Mesenchymal stem cell (in vitro differentiated cells and primary cell): ENCODE data around the gene DSG3.
A peak's percentile ranks its signal among the peaks of the same experiment; 100 is the strongest.
"Not testable (repeated sequence)": the region's sequence is repeated elsewhere in the genome, so short reads cannot be mapped to it uniquely, and the experiment has no call there.

Source experiments
- DNase-seq: peaks from one replicate; pipeline ENCODE4 v3.0.0-alpha.2; 2013
- H2AFZ ChIP-seq: one replicate; pipeline ENCODE4 v1.6.1; 2013; ENCODE audit warnings: low read depth, mild to moderate bottlenecking, control low read depth, inconsistent platforms, low read length, moderate library complexity
- H2AK5ac ChIP-seq: 2 replicates; pipeline ENCODE4 v1.6.1; 2013; ENCODE audit warnings: low read length, moderate library complexity, mild to moderate bottlenecking, inconsistent platforms; ENCODE audit not compliant: severe bottlenecking
- H2BK120ac ChIP-seq: one replicate; pipeline ENCODE4 v1.6.1; 2013; ENCODE audit warnings: low read depth, mild to moderate bottlenecking, inconsistent platforms, low read length, moderate library complexity
- H2BK12ac ChIP-seq, 2 experiments: one replicate each; pipeline ENCODE4 v1.6.1; 2013; ENCODE audit warnings: inconsistent platforms in 2 of 2, low read length in 2 of 2, mild to moderate bottlenecking in 2 of 2, moderate library complexity in 2 of 2, control low read depth in 1 of 2
- H2BK15ac ChIP-seq: one replicate; pipeline ENCODE4 v1.6.1; 2013; ENCODE audit warnings: mild to moderate bottlenecking, low read depth, inconsistent platforms; ENCODE audit not compliant: poor library complexity, severe bottlenecking
- H2BK5ac ChIP-seq: 2 replicates; pipeline ENCODE4 v1.6.1; 2013; ENCODE audit warnings: low read depth, mild to moderate bottlenecking, low read length, control low read depth, inconsistent platforms; ENCODE audit not compliant: poor library complexity, severe bottlenecking
- H3K14ac ChIP-seq, 2 experiments: one replicate each; pipeline ENCODE4 v1.6.1; 2013; ENCODE audit warnings: inconsistent platforms in 2 of 2, low read length in 2 of 2, control low read depth in 1 of 2, mild to moderate bottlenecking in 1 of 2, moderate library complexity in 1 of 2
- H3K18ac ChIP-seq, 2 experiments: one replicate each; pipeline ENCODE4 v1.6.1; 2013; ENCODE audit warnings: inconsistent platforms in 2 of 2, low read length in 2 of 2, control low read depth in 1 of 2, low read depth in 1 of 2, mild to moderate bottlenecking in 1 of 2
- H3K23ac ChIP-seq, 2 experiments: one replicate each; pipeline ENCODE4 v1.6.1; 2013; ENCODE audit warnings: inconsistent platforms in 2 of 2, low read length in 2 of 2, mild to moderate bottlenecking in 2 of 2, moderate library complexity in 2 of 2, control low read depth in 1 of 2
- H3K27ac ChIP-seq: 2 replicates; pipeline ENCODE4 v1.5.1; 2013; ENCODE audit warnings: mild to moderate bottlenecking, moderate library complexity, low read length, control low read depth, inconsistent platforms; ENCODE audit not compliant: poor library complexity, severe bottlenecking
- H3K27me3 ChIP-seq, 2 experiments: 2 replicates each; pipeline versions ENCODE4 v1.6.1 to v1.7.0; 2013; ENCODE audit warnings: low read length in 2 of 2, mild to moderate bottlenecking in 2 of 2, moderate library complexity in 2 of 2, control low read depth in 1 of 2, inconsistent platforms in 1 of 2; ENCODE audit not compliant: control insufficient read depth in 1 of 2, insufficient read depth in 1 of 2
- H3K36me3 ChIP-seq, 2 experiments: 2 replicates each; pipeline versions ENCODE4 v1.6.1 to v1.7.0; 2013; ENCODE audit warnings: low read length in 2 of 2, control low read depth in 1 of 2, inconsistent platforms in 1 of 2, low read depth in 1 of 2, mild to moderate bottlenecking in 1 of 2; ENCODE audit not compliant: insufficient read depth in 2 of 2, control insufficient read depth in 1 of 2
- H3K4ac ChIP-seq, 2 experiments: one replicate each; pipeline ENCODE4 v1.6.1; 2013; ENCODE audit warnings: inconsistent platforms in 2 of 2, low read length in 2 of 2, mild to moderate bottlenecking in 2 of 2, moderate library complexity in 2 of 2, control low read depth in 1 of 2, low read depth in 1 of 2
- H3K4me1 ChIP-seq: 2 replicates; pipeline ENCODE4 v1.6.1; 2013; ENCODE audit warnings: low read depth, low read length, control low read depth; ENCODE audit not compliant: control insufficient read depth, insufficient read depth
- H3K4me2 ChIP-seq: 2 replicates; pipeline ENCODE4 v1.6.1; 2013; ENCODE audit warnings: low read length, mild to moderate bottlenecking, inconsistent platforms; ENCODE audit not compliant: poor library complexity, severe bottlenecking
- H3K4me3 ChIP-seq, 2 experiments: 2 replicates each; pipeline versions ENCODE4 v1.5.1 to v1.7.0; 2013; ENCODE audit warnings: low read length in 2 of 2, mild to moderate bottlenecking in 2 of 2, control low read depth in 1 of 2, low read depth in 1 of 2; ENCODE audit not compliant: insufficient read depth in 1 of 2
- H3K79me1 ChIP-seq: replicated peaks from 2 replicates; pipeline ENCODE4 v1.6.1; 2013; ENCODE audit warnings: mild to moderate bottlenecking, control low read depth, low read length, inconsistent platforms; ENCODE audit not compliant: poor library complexity, severe bottlenecking
- H3K9ac ChIP-seq: 2 replicates; pipeline ENCODE4 v1.7.0; 2013; ENCODE audit warnings: mild to moderate bottlenecking, low read length, moderate library complexity
- H3K9me3 ChIP-seq: 2 replicates; pipeline ENCODE4 v1.7.0; 2013; ENCODE audit warnings: mild to moderate bottlenecking, low read length; ENCODE audit not compliant: control insufficient read depth
- H4K8ac ChIP-seq: one replicate; pipeline ENCODE4 v1.6.1; 2013; ENCODE audit warnings: inconsistent platforms, mild to moderate bottlenecking, low read length, moderate library complexity
- H4K91ac ChIP-seq: one replicate; pipeline ENCODE4 v1.6.1; 2013; ENCODE audit warnings: mild to moderate bottlenecking, low read length, inconsistent platforms
- WGBS: methylation state at CpG from one replicate; pipeline ENCODE4 v1.1.7; 2013; ENCODE audit warnings: mixed read lengths; 5-methylcytosine and 5-hydroxymethylcytosine counted together

Gene DSG3

DNA sequence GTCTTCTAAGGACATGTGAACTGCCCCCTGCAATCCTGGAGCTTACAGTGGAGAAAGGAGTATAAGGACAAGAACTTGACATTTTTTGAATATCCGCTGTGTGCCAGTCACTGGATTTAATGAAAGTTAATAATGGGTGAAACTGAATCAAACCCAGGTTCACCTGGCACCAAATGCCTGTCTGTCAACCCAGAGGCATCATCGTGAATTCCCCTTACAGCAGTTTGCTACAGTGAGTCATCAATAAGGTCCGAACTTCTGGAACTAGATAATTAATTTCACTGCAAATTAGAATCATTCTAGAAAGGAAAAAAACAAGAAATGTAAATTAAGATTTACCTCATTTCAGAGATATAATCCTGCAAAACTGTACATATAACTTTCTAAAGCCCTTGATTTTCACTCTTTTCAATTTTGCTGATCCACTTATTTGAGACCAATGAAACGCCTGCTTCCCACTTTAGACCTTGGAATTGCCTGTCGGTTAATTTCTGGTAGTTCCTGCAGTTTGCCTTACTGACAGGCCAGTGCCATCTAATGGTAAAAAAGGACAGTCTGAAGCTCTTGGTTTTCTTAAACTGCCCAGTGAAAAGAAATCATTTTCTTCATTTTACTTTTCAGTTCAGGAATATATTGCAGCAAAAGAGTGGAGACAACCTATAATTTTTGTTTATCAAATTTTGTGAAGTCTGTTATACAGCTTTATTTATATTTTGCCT lies 58.6 kb downstream of the DSG3 start:
- Histone ChIP-seq H2BK5ac (no peak overlapping the region), H2AK5ac (no peak overlapping the region), H3K27ac (no peak overlapping the region)

DNA sequence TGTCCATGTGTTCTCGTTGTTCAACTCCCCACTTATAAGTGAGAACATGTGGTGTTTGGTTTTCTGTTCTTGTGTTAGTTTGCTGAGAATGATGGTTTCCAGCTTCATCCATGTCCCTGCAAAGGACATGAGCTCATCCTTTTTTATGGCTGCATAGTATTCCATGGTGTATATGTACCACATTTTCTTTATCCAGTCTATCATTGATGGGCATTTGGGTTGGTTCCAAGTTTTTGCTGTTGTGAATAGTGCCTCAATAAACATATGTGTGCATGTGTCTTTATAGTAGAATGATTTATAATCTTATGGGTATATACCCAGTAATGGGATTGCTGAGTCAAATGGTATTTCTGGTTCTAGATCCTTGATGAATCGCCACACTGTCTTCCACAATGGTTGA lies 59.6 kb downstream of the DSG3 start:
- H4K8ac ChIP-seq, H4K91ac ChIP-seq, H2BK120ac ChIP-seq, H3K4me1 ChIP-seq, H2BK12ac ChIP-seq, H3K36me3 ChIP-seq, H3K9ac ChIP-seq, H3K4me3 ChIP-seq, H3K9me3 ChIP-seq, H3K14ac ChIP-seq, H3K18ac ChIP-seq, H2AK5ac ChIP-seq, DNase-seq, H2BK5ac ChIP-seq, H2AFZ ChIP-seq, H3K4ac ChIP-seq, H2BK15ac ChIP-seq, H3K27ac ChIP-seq, H3K4me2 ChIP-seq, H3K23ac ChIP-seq: not testable (repeated sequence)
- Histone ChIP-seq H3K27me3 (peaks cover 0 to 16% of the 10 kb centered on the region in 2 experiments), H3K79me1 (peaks cover 26% of the 10 kb centered on the region)
- 100% methylated on average over 1 of the region's 2 CpGs for WGBS

More for the DNA sequence above, 58.6 kb downstream of the DSG3 start:
- Histone ChIP-seq H3K4me2 (no peak overlapping the region), H3K79me1 (peaks cover 24% of the 10 kb centered on the region), H3K18ac (no peak overlapping the region), H3K27me3 (peaks cover 0 to 16% of the 10 kb centered on the region in 2 experiments), H3K4me3 (no peak overlapping the region), H3K14ac (no peak overlapping the region), H3K9ac (no peak overlapping the region), H2AFZ (no peak overlapping the region), H2BK15ac (no peak overlapping the region), H3K36me3 (no peaks in the 10 kb centered on the region), H3K4me1 (peaks cover 3% of the 10 kb centered on the region), H3K23ac (no peak overlapping the region), H2BK120ac (no peak overlapping the region), H3K4ac (no peak overlapping the region), H4K91ac (no peak overlapping the region), H2BK12ac (no peak overlapping the region), H4K8ac (no peak overlapping the region), H3K9me3 (no peaks in the 10 kb centered on the region)
- WGBS, result 92% methylated on average over 4 of the region's 5 CpGs
- DNase-seq, result peak; percentile 59

DNA sequence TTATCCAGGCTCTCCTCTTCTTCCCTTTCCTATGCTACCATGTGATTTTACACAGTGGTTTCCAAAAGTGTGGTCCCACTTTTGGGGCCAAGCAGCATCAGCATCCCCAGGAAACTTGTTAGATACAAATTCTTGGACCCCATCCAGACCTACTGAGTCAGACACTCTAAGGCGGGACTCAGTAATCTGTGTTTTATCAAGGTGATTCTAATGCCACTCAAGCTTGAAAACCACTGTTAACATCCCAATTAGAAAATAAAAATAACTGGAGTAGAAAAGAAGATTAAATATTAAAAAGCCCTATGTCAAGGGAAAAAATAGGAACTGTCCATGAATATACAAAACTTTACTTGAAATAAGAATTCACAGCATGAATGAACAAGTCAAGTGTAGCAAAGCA lies 61.2 kb downstream of the DSG3 start:
- Histone ChIP-seq H4K91ac (no peak overlapping the region), H2BK5ac (no peak overlapping the region), H2AFZ (no peak overlapping the region), H3K36me3 (no peaks in the 10 kb centered on the region), H2BK120ac (no peak overlapping the region), H3K79me1 (peaks cover 22% of the 10 kb centered on the region), H2BK15ac (no peak overlapping the region), H3K23ac (no peak overlapping the region), H3K14ac (no peak overlapping the region), H2AK5ac (no peak overlapping the region), H3K27ac (no peak overlapping the region), H3K27me3 (peaks cover 0 to 14% of the 10 kb centered on the region in 2 experiments), H3K9me3 (no peaks in the 10 kb centered on the region), H3K4me1 (peaks cover 8% of the 10 kb centered on the region), H3K4me3 (no peak overlapping the region), H3K4ac (no peak overlapping the region), H4K8ac (no peak overlapping the region), H2BK12ac (no peak overlapping the region), H3K18ac (no peak overlapping the region), H3K4me2 (no peak overlapping the region), H3K9ac (no peak overlapping the region)
- WGBS, result no CpG with 5 or more reads among the region's 1 CpG
- no peak for DNase-seq

DNA sequence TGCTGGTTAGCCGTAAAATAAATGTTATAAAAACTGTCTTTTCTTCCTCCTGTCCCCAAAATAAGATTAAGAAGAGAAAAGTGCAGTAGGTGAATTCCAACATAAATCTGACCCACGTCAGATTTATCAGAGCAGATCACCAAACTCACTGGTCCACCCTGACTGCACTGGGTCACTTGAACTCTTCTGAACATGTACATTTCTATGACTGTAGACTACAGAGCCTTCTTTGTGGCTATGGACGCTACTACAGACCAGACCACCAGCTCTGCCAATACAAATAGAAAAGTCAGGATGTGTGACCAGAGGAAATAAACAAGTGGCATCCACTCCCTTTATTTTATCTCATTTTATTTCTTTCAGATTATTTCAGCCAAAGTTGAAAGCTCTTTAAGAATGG lies 62.0 kb downstream of the DSG3 start:
- no peak for DNase-seq
- Histone ChIP-seq H3K14ac (no peak overlapping the region), H3K79me1 (peaks cover 19% of the 10 kb centered on the region), H2AFZ (no peak overlapping the region), H2BK120ac (no peak overlapping the region), H3K18ac (no peak overlapping the region), H2BK15ac (no peak overlapping the region), H3K4ac (no peak overlapping the region), H2BK5ac (no peak overlapping the region), H3K27me3 (peaks cover 0 to 7% of the 10 kb centered on the region in 2 experiments), H3K27ac (no peak overlapping the region), H3K36me3 (no peaks in the 10 kb centered on the region), H2BK12ac (no peak overlapping the region), H4K91ac (no peak overlapping the region), H4K8ac (no peak overlapping the region), H3K9ac (no peak overlapping the region), H3K9me3 (no peaks in the 10 kb centered on the region), H3K4me2 (no peak overlapping the region), H3K23ac (no peak overlapping the region), H3K4me1 (peaks cover 8% of the 10 kb centered on the region), H3K4me3 (no peak overlapping the region), H2AK5ac (no peak overlapping the region)
- whole genome bisulfite sequencing, result 100% methylated on average over 1 of the region's 3 CpGs
